Measurements from ENCODE around the gene HES7. TPM values are rescaled to one million over a fixed set of nuclear protein-coding genes. Genes with fewer than 3 reads are reported as not detected.

Gene HES7
- total RNA-seq, 1 experiment from 2014 or later = 0.33 TPM

DNA sequence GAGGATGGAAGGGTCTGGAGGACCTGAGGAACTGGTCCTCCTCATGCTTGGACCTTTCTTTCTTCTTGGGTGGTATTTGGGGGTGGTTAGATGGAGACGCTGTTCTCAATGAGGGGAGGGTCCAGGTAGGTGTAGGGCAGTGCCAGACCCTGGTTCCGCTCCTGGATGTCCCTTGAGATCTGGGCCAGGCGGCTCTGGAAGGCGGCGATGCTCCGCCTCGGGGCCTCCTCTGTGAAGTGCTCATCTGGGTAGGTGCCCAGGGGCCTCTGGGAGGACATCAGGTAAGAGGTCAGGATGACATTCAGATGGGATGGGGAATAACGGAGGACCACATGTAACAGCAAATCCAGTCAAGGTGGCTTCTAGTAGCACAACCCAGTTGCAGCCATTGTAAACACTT lies 27.4 kb downstream of the HES7 start:
- H2BK12ac ChIP-seq (ENCODE audit: insufficient read length, low read depth, low read length) = no peak overlapping the region
- no peak overlapping the region for H3K14ac ChIP-seq (ENCODE audit: insufficient read depth, low read length)
- no peaks in the 10 kb centered on the region for H3K9me3 ChIP-seq (ENCODE audit: control insufficient read depth, low read depth, low read length)
- no peak overlapping the region for H3K27ac ChIP-seq (ENCODE audit: insufficient read length, low read depth, low read length)
- H3K18ac ChIP-seq (ENCODE audit: insufficient read length, low read depth, low read length) = no peak overlapping the region
- H3K23me2 ChIP-seq (ENCODE audit: insufficient read length, low read depth, low read length, poor library complexity, severe bottlenecking) = no peaks in the 10 kb centered on the region
- no peaks in the 10 kb centered on the region for H3K27me3 ChIP-seq (ENCODE audit: insufficient read depth, low read length)
- no peak overlapping the region for H4K8ac ChIP-seq (replicated peaks; ENCODE audit: insufficient read length, low read depth, low read length)
- no peak overlapping the region for H3K4ac ChIP-seq (ENCODE audit: low read depth, low read length)
- H3K79me1 ChIP-seq (ENCODE audit: insufficient read depth, low read depth, low read length, poor library complexity, severe bottlenecking) = no peaks in the 10 kb centered on the region
- H2AFZ ChIP-seq (ENCODE audit: low read length) = no peak overlapping the region
- no peak overlapping the region for H2BK120ac ChIP-seq (ENCODE audit: low read depth, low read length, poor library complexity, severe bottlenecking)
- H2BK20ac ChIP-seq (ENCODE audit: low read depth, low read length, poor library complexity, severe bottlenecking) = no peak overlapping the region
- H3K9ac ChIP-seq (ENCODE audit: extremely low read depth, insufficient read length, low read length) = no peak overlapping the region
- no peak for DNase-seq
- peaks cover 0 to 4% of the 10 kb centered on the region in 2 experiments; a peak in 2 of 4 replicates for H3K4me1 Mint-ChIP-seq
- no peak overlapping the region for H4K5ac ChIP-seq (ENCODE audit: insufficient read length, low read depth, low read length)
- TF ChIP-seq, protein P1, sequence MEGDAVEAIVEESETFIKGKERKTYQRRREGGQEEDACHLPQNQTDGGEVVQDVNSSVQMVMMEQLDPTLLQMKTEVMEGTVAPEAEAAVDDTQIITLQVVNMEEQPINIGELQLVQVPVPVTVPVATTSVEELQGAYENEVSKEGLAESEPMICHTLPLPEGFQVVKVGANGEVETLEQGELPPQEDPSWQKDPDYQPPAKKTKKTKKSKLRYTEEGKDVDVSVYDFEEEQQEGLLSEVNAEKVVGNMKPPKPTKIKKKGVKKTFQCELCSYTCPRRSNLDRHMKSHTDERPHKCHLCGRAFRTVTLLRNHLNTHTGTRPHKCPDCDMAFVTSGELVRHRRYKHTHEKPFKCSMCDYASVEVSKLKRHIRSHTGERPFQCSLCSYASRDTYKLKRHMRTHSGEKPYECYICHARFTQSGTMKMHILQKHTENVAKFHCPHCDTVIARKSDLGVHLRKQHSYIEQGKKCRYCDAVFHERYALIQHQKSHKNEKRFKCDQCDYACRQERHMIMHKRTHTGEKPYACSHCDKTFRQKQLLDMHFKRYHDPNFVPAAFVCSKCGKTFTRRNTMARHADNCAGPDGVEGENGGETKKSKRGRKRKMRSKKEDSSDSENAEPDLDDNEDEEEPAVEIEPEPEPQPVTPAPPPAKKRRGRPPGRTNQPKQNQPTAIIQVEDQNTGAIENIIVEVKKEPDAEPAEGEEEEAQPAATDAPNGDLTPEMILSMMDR (conservative IDR thresholded peaks at IDR 0.05) = no peak
- no peak overlapping the region for H2AK5ac ChIP-seq (ENCODE audit: insufficient read length, low read length)
- no peaks in the 10 kb centered on the region for H3K79me2 ChIP-seq (ENCODE audit: insufficient read depth, low read length)
- H4K91ac ChIP-seq (ENCODE audit: insufficient read length, low read depth, low read length) = no peak overlapping the region
- no peak overlapping the region for H2BK5ac ChIP-seq (ENCODE audit: insufficient read length, low read length)
- no peaks in the 10 kb centered on the region for H4K20me1 ChIP-seq (ENCODE audit: control insufficient read depth, insufficient read depth, insufficient read length)
- no peaks in the 10 kb centered on the region; a peak in 1 of 5 replicates for H3K9me3 Mint-ChIP-seq
- no peaks in the 10 kb centered on the region; the same call in 1 of the 2 replicates for H3K4me1 ChIP-seq (ENCODE audit: insufficient read depth, low read length)
- H3K27ac Mint-ChIP-seq = no peak overlapping the region; a peak in 1 of 7 replicates
- H3K36me3 Mint-ChIP-seq (ENCODE audit: insufficient read depth in 1 of 3, low read depth in 3 of 3) = no peaks in the 10 kb centered on the region
- H3K4me2 ChIP-seq (ENCODE audit: insufficient read depth, insufficient read length, low read length) = no peak overlapping the region
- H3K27me3 Mint-ChIP-seq (ENCODE audit: low read depth) = peaks cover 36% of the 10 kb centered on the region
- WGBS (ENCODE audit: extremely low coverage, insufficient read length, low lambda C conversion rate) = no CpG with 5 or more reads among the region's 8 CpGs
- no peak overlapping the region for H3K23ac ChIP-seq (ENCODE audit: insufficient read length, low read depth, low read length)
- no peak overlapping the region for H3K56ac ChIP-seq (ENCODE audit: insufficient read length, low read depth, low read length)
- no peak overlapping the region for H3T11ph ChIP-seq (ENCODE audit: low read length)
- no peak overlapping the region for H2BK15ac ChIP-seq (ENCODE audit: low read depth, low read length)
- H3K4me3 Mint-ChIP-seq = no peak overlapping the region; a peak in 1 of 5 replicates

All from H9 (cell line).